ENCODE results near the gene KRTAP3-2. TPM values are rescaled to one million over a fixed set of nuclear protein-coding genes. Genes with fewer than 3 reads are reported as not detected.

Gene KRTAP3-2
- total and polyA plus RNA-seq, 2 donors (not counting 1 experiment from before 2014, with no cell fraction given): not detected

- Histone ChIP-seq H2AFZ (ENCODE audit: insufficient read depth, low read depth, low read length, poor library complexity, severe bottlenecking) (no peak overlapping the region), H3K9me3 (ENCODE audit: control extremely low read depth in 1 of 3, control insufficient read depth in 2 of 3, insufficient read depth in 1 of 3, low read length in 2 of 3) (no peaks in the 10 kb centered on the region), H3K79me2 (ENCODE audit: control insufficient read depth, insufficient read depth, low read length) (no peaks in the 10 kb centered on the region), H3K36me3 (replicated peaks in 1 of 2; ENCODE audit: control extremely low read depth in 1 of 2, control insufficient read depth in 1 of 2, extremely low read depth in 1 of 2, insufficient read depth in 2 of 2, low read length in 1 of 2) (no peaks in the 10 kb centered on the region), H3K4me3 (ENCODE audit: control extremely low read depth in 1 of 5, extremely low read depth in 1 of 5, insufficient read depth in 1 of 5, low read depth in 2 of 5, low read length in 4 of 5) (no peak overlapping the region), H3K4me2 (replicated peaks; ENCODE audit: low read depth, low read length, poor library complexity, severe bottlenecking) (no peak overlapping the region), H3K27me3 (replicated peaks in 1 of 4; ENCODE audit: control extremely low read depth in 1 of 4, control insufficient read depth in 3 of 4, insufficient read depth in 4 of 4, low read length in 3 of 4) (peaks cover 0 to 9% (median 7%) of the 10 kb centered on the region in 4 experiments), H3K9ac (ENCODE audit: low read length) (no peak overlapping the region), H3K27ac (ENCODE audit: low read length in 2 of 2) (no peak overlapping the region), H4K20me1 (ENCODE audit: control insufficient read depth, insufficient read depth, low read length, poor library complexity, severe bottlenecking) (no peaks in the 10 kb centered on the region), H3K4me1 (ENCODE audit: control insufficient read depth in 2 of 2, insufficient read depth in 2 of 2, low read length in 2 of 2) (no peaks in the 10 kb centered on the region)
- CTCF ChIA-PET: no interaction called here
- Mint-ChIP-seq H3K27me3 (peaks cover 40% of the 10 kb centered on the region), H3K4me1 (no peaks in the 10 kb centered on the region), H3K27ac (no peak overlapping the region), H3K9me3 (ENCODE audit: insufficient read depth) (no peaks in the 10 kb centered on the region), H3K4me3 (no peak overlapping the region)
- ATAC-seq (ENCODE audit: low read depth) (no peak), DNase-seq (no peak)
- intact Hi-C loops (cut with micrococcal nuclease): no loop called here
- WGBS (ENCODE audit: insufficient coverage): 100% methylated on average over 3 of the region's 8 CpGs
- POLR2A ChIA-PET: no interaction called here
- TF ChIP-seq CTCF (IDR thresholded peaks at IDR 0.05) (no peak), EZH2 (IDR thresholded peaks at IDR 0.05; ENCODE audit: borderline replicate concordance, insufficient read depth, low read depth, low read length, poor library complexity, severe bottlenecking) (no peak)
These were observed 43.1 kb downstream of the KRTAP3-2 start for GRCh38 chr17:40956401-40957254.

- no peak for TF ChIP-seq CTCF (IDR thresholded peaks at IDR 0.05)
- TF ChIP-seq EZH2 (IDR thresholded peaks at IDR 0.05; ENCODE audit: borderline replicate concordance, insufficient read depth, low read depth, low read length, poor library complexity, severe bottlenecking): no peak
- Histone ChIP-seq H3K9me3 (ENCODE audit: control extremely low read depth in 1 of 3, control insufficient read depth in 2 of 3, insufficient read depth in 1 of 3, low read length in 2 of 3) (no peaks in the 10 kb centered on the region), H3K4me1 (ENCODE audit: control insufficient read depth in 2 of 2, insufficient read depth in 2 of 2, low read length in 2 of 2) (no peaks in the 10 kb centered on the region), H3K4me3 (ENCODE audit: control extremely low read depth in 1 of 5, extremely low read depth in 1 of 5, insufficient read depth in 1 of 5, low read depth in 2 of 5, low read length in 4 of 5) (no peak overlapping the region), H3K79me2 (ENCODE audit: control insufficient read depth, insufficient read depth, low read length) (no peaks in the 10 kb centered on the region), H3K27me3 (replicated peaks in 1 of 4; ENCODE audit: control extremely low read depth in 1 of 4, control insufficient read depth in 3 of 4, insufficient read depth in 4 of 4, low read length in 3 of 4) (peaks cover 0 to 18% (median 9%) of the 10 kb centered on the region in 4 experiments), H3K36me3 (replicated peaks in 1 of 2; ENCODE audit: control extremely low read depth in 1 of 2, control insufficient read depth in 1 of 2, extremely low read depth in 1 of 2, insufficient read depth in 2 of 2, low read length in 1 of 2) (no peaks in the 10 kb centered on the region), H4K20me1 (ENCODE audit: control insufficient read depth, insufficient read depth, low read length, poor library complexity, severe bottlenecking) (no peaks in the 10 kb centered on the region), H3K27ac (ENCODE audit: low read length in 2 of 2) (no peak overlapping the region), H3K4me2 (replicated peaks; ENCODE audit: low read depth, low read length, poor library complexity, severe bottlenecking) (no peak overlapping the region), H3K9ac (ENCODE audit: low read length) (no peak overlapping the region), H2AFZ (ENCODE audit: insufficient read depth, low read depth, low read length, poor library complexity, severe bottlenecking) (no peak overlapping the region)
- ChIA-PET POLR2A (no interaction called here), CTCF (interaction anchor here (0.7 to 2.3 kb wide), 2 partner anchors 8 to 18 kb away, joined by 4 to 7 read pairs; no protein-coding TSS in a partner anchor)
- Mint-ChIP-seq H3K4me1 (no peaks in the 10 kb centered on the region), H3K9me3 (ENCODE audit: insufficient read depth) (no peaks in the 10 kb centered on the region), H3K4me3 (no peak overlapping the region), H3K27ac (no peak overlapping the region), H3K27me3 (peaks cover 49% of the 10 kb centered on the region)
- WGBS (ENCODE audit: insufficient coverage): no CpG with 5 or more reads among the region's 2 CpGs
- no peak for DNase-seq
- ATAC-seq (ENCODE audit: low read depth): no peak
- intact Hi-C loops (cut with micrococcal nuclease): no loop called here
These were observed 45.8 kb downstream of the KRTAP3-2 start for GRCh38 chr17:40953881-40954280.

All from B cell (primary cell).